ENCODE data around the gene PSMB7. TPM values are rescaled to one million over a fixed set of nuclear protein-coding genes. Genes with fewer than 3 reads are reported as not detected.

The PSMB7 gene
- total RNA-seq, 4 donors from 2014 or later: 84.3 to 178 (median 135) TPM

- peaks cover 11% of the 10 kb centered on the region for H3K27me3 ChIP-seq
- WGBS, 2 donors: 69 to 72% methylated on average over 4 of the region's 4 CpGs
- no peaks in the 10 kb centered on the region for H3K36me3 ChIP-seq
- H3K27ac ChIP-seq: no peak overlapping the region
- intact Hi-C loops (cut with DNase I): no loop called here
- H3K4me3 ChIP-seq (replicated peaks in 1 of 3): no peak overlapping the region
- no peak for DNase-seq
- H3K4me1 ChIP-seq: peaks cover 4 to 8% of the 10 kb centered on the region in 2 donors
- no peaks in the 10 kb centered on the region for H3K9me3 ChIP-seq
- no peak for TF ChIP-seq POLR2A (IDR thresholded peaks at IDR 0.05)
- TF ChIP-seq, protein P1, sequence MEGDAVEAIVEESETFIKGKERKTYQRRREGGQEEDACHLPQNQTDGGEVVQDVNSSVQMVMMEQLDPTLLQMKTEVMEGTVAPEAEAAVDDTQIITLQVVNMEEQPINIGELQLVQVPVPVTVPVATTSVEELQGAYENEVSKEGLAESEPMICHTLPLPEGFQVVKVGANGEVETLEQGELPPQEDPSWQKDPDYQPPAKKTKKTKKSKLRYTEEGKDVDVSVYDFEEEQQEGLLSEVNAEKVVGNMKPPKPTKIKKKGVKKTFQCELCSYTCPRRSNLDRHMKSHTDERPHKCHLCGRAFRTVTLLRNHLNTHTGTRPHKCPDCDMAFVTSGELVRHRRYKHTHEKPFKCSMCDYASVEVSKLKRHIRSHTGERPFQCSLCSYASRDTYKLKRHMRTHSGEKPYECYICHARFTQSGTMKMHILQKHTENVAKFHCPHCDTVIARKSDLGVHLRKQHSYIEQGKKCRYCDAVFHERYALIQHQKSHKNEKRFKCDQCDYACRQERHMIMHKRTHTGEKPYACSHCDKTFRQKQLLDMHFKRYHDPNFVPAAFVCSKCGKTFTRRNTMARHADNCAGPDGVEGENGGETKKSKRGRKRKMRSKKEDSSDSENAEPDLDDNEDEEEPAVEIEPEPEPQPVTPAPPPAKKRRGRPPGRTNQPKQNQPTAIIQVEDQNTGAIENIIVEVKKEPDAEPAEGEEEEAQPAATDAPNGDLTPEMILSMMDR (IDR thresholded peaks at IDR 0.05): no peak
These were observed 32.0 kb upstream of the PSMB7 start for GRCh38 chr9:124447297-124447661.

GRCh38 chr9:124444166-124444565 is 28.9 kb upstream of the PSMB7 start:
- Histone ChIP-seq H3K36me3 (no peaks in the 10 kb centered on the region), H3K4me3 (replicated peaks in 1 of 3) (no peak overlapping the region), H3K9me3 (no peaks in the 10 kb centered on the region), H3K27ac (no peak overlapping the region), H3K4me1 (no peaks in the 10 kb centered on the region), H3K27me3 (no peaks in the 10 kb centered on the region)
- intact Hi-C loops (cut with DNase I): no loop called here
- 85 to 92% methylated on average over 3 of the region's 3 CpGs for WGBS, 2 donors
- no peak for DNase-seq
- TF ChIP-seq, protein P1 (IDR thresholded peaks at IDR 0.05): no peak
- TF ChIP-seq POLR2A (IDR thresholded peaks at IDR 0.05): no peak

GRCh38 chr9:124443625-124444024 is 28.4 kb upstream of the PSMB7 start:
- Histone ChIP-seq H3K36me3 (no peaks in the 10 kb centered on the region), H3K4me1 (no peaks in the 10 kb centered on the region), H3K27me3 (no peaks in the 10 kb centered on the region), H3K9me3 (no peaks in the 10 kb centered on the region), H3K27ac (no peak overlapping the region), H3K4me3 (replicated peaks in 1 of 3) (no peak overlapping the region)
- intact Hi-C loops (cut with DNase I): no loop called here
- WGBS, 2 donors: 53 to 92% methylated on average over 2 of the region's 2 CpGs
- no peak for DNase-seq
- TF ChIP-seq, protein P1 (IDR thresholded peaks at IDR 0.05): no peak
- no peak for TF ChIP-seq POLR2A (IDR thresholded peaks at IDR 0.05)

- TF ChIP-seq, protein P1 (IDR thresholded peaks at IDR 0.05): no peak
- TF ChIP-seq POLR2A (IDR thresholded peaks at IDR 0.05): no peak
- WGBS, 2 donors: 65 to 76% methylated on average over 3 of the region's 3 CpGs
- intact Hi-C loops (cut with DNase I): no loop called here
- no peak overlapping the region for H3K27ac ChIP-seq
- no peaks in the 10 kb centered on the region for H3K9me3 ChIP-seq
- no peaks in the 10 kb centered on the region for H3K27me3 ChIP-seq
- H3K36me3 ChIP-seq: no peaks in the 10 kb centered on the region
- H3K4me1 ChIP-seq: no peaks in the 10 kb centered on the region
- no peak for DNase-seq
- H3K4me3 ChIP-seq (replicated peaks in 1 of 3): no peak overlapping the region
These were observed 27.6 kb upstream of the PSMB7 start for GRCh38 chr9:124442826-124443225.

DNA sequence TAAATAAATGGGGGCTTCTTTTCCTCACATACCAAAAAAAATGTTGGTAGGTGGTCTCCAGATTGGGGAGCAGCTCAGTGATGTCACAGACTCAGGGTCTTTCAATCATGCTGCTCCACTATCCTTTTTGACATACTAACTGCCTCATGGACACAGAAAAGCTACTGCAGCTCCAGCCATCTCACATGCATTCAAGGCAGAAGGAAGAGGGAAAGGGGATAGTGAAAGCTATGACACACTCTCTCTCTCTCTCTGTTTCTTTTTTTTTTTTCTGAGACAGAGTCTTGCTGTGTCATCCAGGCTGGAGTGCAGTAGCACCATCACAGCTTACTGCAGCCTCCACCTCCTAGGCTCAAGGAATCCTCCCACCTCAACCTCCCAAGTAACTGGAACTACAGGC is 27.1 kb upstream of the PSMB7 start:
- no peak for DNase-seq
- intact Hi-C loops (cut with DNase I): no loop called here
- TF ChIP-seq, protein P1 (IDR thresholded peaks at IDR 0.05): no peak
- TF ChIP-seq POLR2A (IDR thresholded peaks at IDR 0.05): no peak
- H3K9me3 ChIP-seq: no peaks in the 10 kb centered on the region
- no peak overlapping the region for H3K4me3 ChIP-seq (replicated peaks in 1 of 3)
- no peak overlapping the region for H3K27ac ChIP-seq
- no peaks in the 10 kb centered on the region for H3K27me3 ChIP-seq
- H3K36me3 ChIP-seq: no peaks in the 10 kb centered on the region
- no peaks in the 10 kb centered on the region for H3K4me1 ChIP-seq
